K562 (cell line): ENCODE data around the gene TSSK2. TPM values are rescaled to one million over a fixed set of nuclear protein-coding genes. Genes with fewer than 3 reads are reported as not detected.

ENCODE experiments used
- ATAC-seq: fragments of 200-7000 bp; cut with Tn5 transposase; 3 replicates; pipeline ENCODE4 v1.9.1; 2020; ENCODE audit warnings: moderate library complexity
- BruUV-seq: library from RNA; stranded (reverse); fragments of 400-500 nt; replicated peaks from 2 replicates; lab custom pipeline; 2021; lab: Mats Ljungman, UMichigan
- CTCF ChIA-PET: fragments of 300-600 bp; formaldehyde crosslinking; extraction: SDS; loops from one replicate; lab custom pipeline; 2021; ENCODE audit warnings: low intra/inter-chr PET ratio; lab: Yijun Ruan, JAX
- POLR2A ChIA-PET: fragments of 300-600, 350-650 bp; sonication (Branson Sonifier 250); formaldehyde crosslinking; extraction: SDS; loops from one replicate; lab custom pipeline; 2021; ENCODE audit warnings: antibody characterized with exemption, inconsistent platforms; lab: Yijun Ruan, JAX
- DNase-seq, 4 experiments: peaks; one replicate each; pipeline versions ENCODE4 v3.0.0 to v3.0.0-alpha.2; 2011 to 2018; ENCODE audit warnings: low spot score in 3 of 4, mixed read lengths in 3 of 4; ENCODE audit errors: extremely low read depth in 1 of 4
- FAIRE-seq: peaks from 2 replicates; lab custom pipeline; 2011; peaks lifted over from hg19 to GRCh38; lab: Jason Lieb, UNC
- H2AFZ ChIP-seq: 2 replicates; pipeline ENCODE4 v1.6.0; 2011; ENCODE audit warnings: low read depth, low read length, control low read depth, inconsistent platforms
- H3K27ac ChIP-seq: fragments of 200-600 bp; 3 replicates; pipeline ENCODE4 v1.8.0; 2011; ENCODE audit warnings: low read depth, mild to moderate bottlenecking, control low read depth, inconsistent platforms, low read length, moderate library complexity, mixed read lengths; ENCODE audit errors: extremely low read depth
- H3K27me3 ChIP-seq, 2 experiments: fragments of 300-600 bp in 1 of 2; 2 replicates in 1 of 2; 3 replicates in 1 of 2; pipeline versions ENCODE4 v1.6.0 to v1.8.0; 2011; ENCODE audit warnings: inconsistent platforms in 2 of 2, low read length in 2 of 2, mild to moderate bottlenecking in 1 of 2, mixed read lengths in 1 of 2, moderate library complexity in 1 of 2; ENCODE audit not compliant: control insufficient read depth in 2 of 2, insufficient read depth in 2 of 2
- H3K36me3 ChIP-seq: fragments of 300-600 bp; 3 replicates; pipeline ENCODE4 v1.8.0; 2011; ENCODE audit warnings: mild to moderate bottlenecking, low read length, inconsistent platforms; ENCODE audit not compliant: control insufficient read depth, insufficient read depth
- H3K4me1 ChIP-seq, 2 experiments: fragments of 200-600 bp in 1 of 2; replicated peaks in 1 of 2; 2 replicates in 1 of 2; 3 replicates in 1 of 2; pipeline versions ENCODE4 v1.5.1 to v1.8.0; 2011; ENCODE audit warnings: inconsistent platforms in 2 of 2, low read length in 2 of 2, mild to moderate bottlenecking in 1 of 2, mixed read lengths in 1 of 2, moderate library complexity in 1 of 2; ENCODE audit not compliant: control insufficient read depth in 2 of 2, insufficient read depth in 2 of 2
- H3K4me2 ChIP-seq: 2 replicates; pipeline ENCODE4 v1.6.1; 2011; ENCODE audit warnings: low read length, control low read depth, inconsistent platforms, mixed read lengths; ENCODE audit not compliant: insufficient read depth
- H3K4me3 ChIP-seq: fragments of 200-600 bp; sonication (generic), shearing (Covaris generic); 2 replicates; pipeline ENCODE4 v1.5.1; 2016; ENCODE audit warnings: control low read depth, inconsistent platforms
- H3K79me2 ChIP-seq: fragments of 200-600 bp; 3 replicates; pipeline ENCODE4 v1.8.0; 2011; ENCODE audit warnings: low read length, inconsistent platforms; ENCODE audit not compliant: control insufficient read depth, insufficient read depth
- H3K9ac ChIP-seq, 2 experiments: 2 replicates each; pipeline versions ENCODE4 v1.6.0 to v1.6.1; 2011; ENCODE audit warnings: low read depth in 2 of 2, low read length in 2 of 2, control low read depth in 1 of 2, inconsistent platforms in 1 of 2, mild to moderate bottlenecking in 1 of 2, mixed read lengths in 1 of 2; ENCODE audit not compliant: insufficient read depth in 1 of 2
- H3K9me1 ChIP-seq: one replicate; pipeline ENCODE4 v1.6.0; 2011; ENCODE audit warnings: inconsistent platforms, mild to moderate bottlenecking, low read length, moderate library complexity; ENCODE audit not compliant: control insufficient read depth, insufficient read depth
- H3K9me3 ChIP-seq: replicated peaks from 2 replicates; pipeline ENCODE4 v1.5.1; 2011; ENCODE audit warnings: low read depth, low read length, inconsistent platforms; ENCODE audit not compliant: control insufficient read depth, insufficient read depth
- H4K20me1 ChIP-seq: replicated peaks from 2 replicates; pipeline ENCODE4 v1.6.1; 2011; ENCODE audit warnings: low read length, inconsistent platforms, mixed read lengths; ENCODE audit not compliant: control insufficient read depth, insufficient read depth
- CEBPG ChIP-seq, 3 experiments: fragments of 200-800 bp in 1 of 3; sonication (Bioruptor generic) in 1 of 3; sonication (generic) in 1 of 3; formaldehyde crosslinking in 1 of 3; IDR thresholded peaks in 2 of 3; conservative IDR thresholded peaks in 1 of 3; 2 replicates each; pipeline versions ENCODE4 v1.6.1 to v1.8.0; 2016 to 2022; ENCODE audit warnings: missing compliant biosample characterization in 2 of 3, missing genetic modification characterization in 2 of 3, mild to moderate bottlenecking in 1 of 3, missing genetic modification reagents in 1 of 3
- EHMT2 ChIP-seq: fragments of 450-650 bp; IDR thresholded peaks from 2 replicates; pipeline ENCODE4 v1.6.1; 2018; ENCODE audit warnings: antibody characterized with exemption
- HLTF ChIP-seq: fragments of 450-650 bp; IDR thresholded peaks from 2 replicates; pipeline ENCODE4 v1.6.1; 2016
- HMGN3 ChIP-seq: IDR thresholded peaks from 2 replicates; pipeline ENCODE4 v1.6.1; 2011; ENCODE audit warnings: borderline replicate concordance, low read depth, mild to moderate bottlenecking, mixed read lengths, low read length; ENCODE audit not compliant: insufficient read length; ENCODE audit errors: extremely low read depth
- MAZ ChIP-seq, 2 experiments: fragments of 450-650 bp in 1 of 2; sonication (generic) in 1 of 2; formaldehyde crosslinking; IDR thresholded peaks in 1 of 2; conservative IDR thresholded peaks in 1 of 2; 2 replicates each; pipeline versions ENCODE4 v1.4.0 to v1.5.0; 2020; ENCODE audit warnings: mild to moderate bottlenecking in 1 of 2, missing genetic modification reagents in 1 of 2
- MEF2A ChIP-seq: IDR thresholded peaks from 2 replicates; pipeline ENCODE4 v1.6.1; 2011; ENCODE audit warnings: low read depth, mild to moderate bottlenecking, low read length, moderate library complexity; ENCODE audit not compliant: control insufficient read depth
- SMC3 ChIP-seq: conservative IDR thresholded peaks from 2 replicates; pipeline ENCODE4 v1.6.1; 2011; ENCODE audit warnings: low read depth, low read length, improper control_type of control experiment; ENCODE audit not compliant: insufficient read depth
- TRIM24 ChIP-seq, 2 experiments: fragments of 450-650 bp; IDR thresholded peaks; 2 replicates each; pipeline ENCODE4 v1.6.1; 2016
- ZBTB5 ChIP-seq: fragments of 450-650 bp; IDR thresholded peaks from 2 replicates; pipeline ENCODE4 v1.6.1; 2017; ENCODE audit warnings: antibody characterized with exemption
- ZNF121 ChIP-seq: sonication (generic); formaldehyde crosslinking; conservative IDR thresholded peaks from 2 replicates; pipeline ENCODE4 v1.8.0; 2022; ENCODE audit warnings: missing genetic modification reagents
- ZNF124 ChIP-seq: sonication (generic); formaldehyde crosslinking; IDR thresholded peaks from 2 replicates; pipeline ENCODE4 v1.8.1; 2022; ENCODE audit warnings: missing genetic modification reagents
- WGBS: fragments of 100-300 bp; shearing (Covaris generic); methylation state at CpG from one replicate; pipeline ENCODE4 v1.1.6; 2016; ENCODE audit warnings: low coverage, mixed read lengths; ENCODE audit not compliant: insufficient coverage; ENCODE audit errors: missing lambda C conversion rate; 5-methylcytosine and 5-hydroxymethylcytosine counted together
- in situ Hi-C: fragments of 300-500 bp; cut with MboI; formaldehyde crosslinking; loops from 4 replicates; pipeline ENCODE4 v1.15.0; 2018; ENCODE audit warnings: inconsistent platforms, mixed read lengths
- intact Hi-C: fragments of 100-400 bp; cut with micrococcal nuclease; formaldehyde crosslinking; loops from 2 replicates; pipeline ENCODE4 v1.14.2; 2022
- polyA plus RNA-seq, 8 experiments: library from polyadenylated mRNA; depleted of rRNA in 4 of 8; stranded (reverse) in 5 of 8; unstranded in 3 of 8; fragments of >200 nt; fragmentation: Nextera tagmentation in 2 of 8; fragmentation: Illumina TruSeq in 1 of 8; extraction: Ambion mirVana in 2 of 8; extraction: Trizol in 1 of 8; gene quantifications; 2 replicates each; pipeline versions ENCODE4 v1.2.1 to v1.2.3, GENCODE V29; 2011 to 2014; ENCODE audit warnings: inconsistent platforms in 1 of 8, missing spikeins in 1 of 8
- total RNA-seq, 7 experiments: library from RNA; depleted of rRNA in 6 of 7; stranded (reverse); fragments of >200 nt in 6 of 7; fragmentation: Illumina TruSeq in 2 of 7; extraction: Trizol in 2 of 7; gene quantifications; 2 replicates each; pipeline versions ENCODE4 v1.2.1 to v1.2.3, GENCODE V29; 2011 to 2021; ENCODE audit warnings: low replicate concordance in 1 of 7
- TF ChIP-seq, protein P1 (sequence below): fragments of 250-450 bp; sonication (Bioruptor Pico); IDR thresholded peaks from 2 replicates; pipeline ENCODE4 v1.6.1; 2021; ENCODE audit warnings: mild to moderate bottlenecking
- TF ChIP-seq, protein P2 (sequence below): sonication (generic); formaldehyde crosslinking; IDR thresholded peaks from 2 replicates; pipeline ENCODE4 v1.8.1; 2022; ENCODE audit warnings: missing genetic modification reagents

TSSK2 gene
- total and polyA plus RNA-seq, 9 of the 15 experiments (the other 6 are each of a cell fraction or from before 2014, with no cell fraction given): 0.04 TPM; not detected in 8

GRCh38 chr22:19092725-19093124 is 38.4 kb upstream of the TSSK2 start:
- ATAC-seq (no peak), FAIRE-seq (no peak), DNase-seq (no peak)
- Histone ChIP-seq H2AFZ (no peak overlapping the region), H4K20me1 (peaks cover 4% of the 10 kb centered on the region; the same call in 1 of the 2 replicates), H3K79me2 (peaks cover 14% of the 10 kb centered on the region; the same call in 2 of the 3 replicates), H3K4me3 (no peak overlapping the region), H3K4me2 (no peak overlapping the region), H3K9me3 (no peaks in the 10 kb centered on the region), H3K9me1 (peaks cover 12% of the 10 kb centered on the region), H3K9ac (no peak overlapping the region), H3K36me3 (peaks cover 29% of the 10 kb centered on the region; the same call in 2 of the 3 replicates), H3K27ac (no peak overlapping the region), H3K27me3 (no peaks in the 10 kb centered on the region), H3K4me1 (peaks cover 0 to 3% of the 10 kb centered on the region in 2 experiments; a peak in 1 of 5 replicates)
- POLR2A ChIA-PET: interaction anchor here (0.6 to 4.3 kb wide), 3 partner anchors 11 to 23 kb away, joined by 4 to 18 read pairs (median 7); no protein-coding TSS in a partner anchor
- in situ Hi-C loops: no loop called here
- intact Hi-C loops: no loop called here
- 89% methylated on average over 4 of the region's 4 CpGs for WGBS
- BruUV-seq: no TSS peak
- CTCF ChIA-PET: interaction anchor here (0.6 kb wide), 1 partner anchor 734 kb away, joined by 3 read pairs; no protein-coding TSS in a partner anchor
- TF ChIP-seq MAZ (CRISPR knock-in tag; conservative IDR thresholded peaks at IDR 0.05 in 1 of 2, IDR thresholded peaks at IDR 0.05 in 1 of 2) (no peak), SMC3 (no peak), ZNF124 (CRISPR knock-in tag) (no peak), TRIM24 (IDR thresholded peaks at IDR 0.05) (no peak), EHMT2 (0 out of 2 replicates have a peak, but pooled peaks have one; percentile 40), ZNF121 (no peak), ZBTB5 (0 out of 2 replicates have a peak, but pooled peaks have one; percentile 15), MEF2A (no peak), HMGN3 (no peak), HLTF (no peak), CEBPG (CRISPR knock-in tag; IDR thresholded peaks at IDR 0.05) (no peak), CEBPG (tag; conservative IDR thresholded peaks at IDR 0.05 in 1 of 2, IDR thresholded peaks at IDR 0.05 in 1 of 2) (no peak)
- TF ChIP-seq, protein P1, sequence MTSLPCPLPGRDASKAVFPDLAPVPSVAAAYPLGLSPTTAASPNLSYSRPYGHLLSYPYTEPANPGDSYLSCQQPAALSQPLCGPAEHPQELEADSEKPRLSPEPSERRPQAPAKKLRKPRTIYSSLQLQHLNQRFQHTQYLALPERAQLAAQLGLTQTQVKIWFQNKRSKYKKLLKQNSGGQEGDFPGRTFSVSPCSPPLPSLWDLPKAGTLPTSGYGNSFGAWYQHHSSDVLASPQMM (CRISPR knock-in tag): no peak
- TF ChIP-seq, protein P2, sequence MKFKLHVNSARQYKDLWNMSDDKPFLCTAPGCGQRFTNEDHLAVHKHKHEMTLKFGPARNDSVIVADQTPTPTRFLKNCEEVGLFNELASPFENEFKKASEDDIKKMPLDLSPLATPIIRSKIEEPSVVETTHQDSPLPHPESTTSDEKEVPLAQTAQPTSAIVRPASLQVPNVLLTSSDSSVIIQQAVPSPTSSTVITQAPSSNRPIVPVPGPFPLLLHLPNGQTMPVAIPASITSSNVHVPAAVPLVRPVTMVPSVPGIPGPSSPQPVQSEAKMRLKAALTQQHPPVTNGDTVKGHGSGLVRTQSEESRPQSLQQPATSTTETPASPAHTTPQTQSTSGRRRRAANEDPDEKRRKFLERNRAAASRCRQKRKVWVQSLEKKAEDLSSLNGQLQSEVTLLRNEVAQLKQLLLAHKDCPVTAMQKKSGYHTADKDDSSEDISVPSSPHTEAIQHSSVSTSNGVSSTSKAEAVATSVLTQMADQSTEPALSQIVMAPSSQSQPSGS: no peak
